Fibroblast of villous mesenchyme (primary cell): ENCODE results near the gene TSC22D1. TPM values are rescaled to one million over a fixed set of nuclear protein-coding genes. Genes with fewer than 3 reads are reported as not detected.

ENCODE experiments used
- DNase-seq: peaks from one replicate; pipeline ENCODE4 v3.0.0-alpha.2; 2010; ENCODE audit warnings: low read depth
- H3K4me3 ChIP-seq: 2 replicates; pipeline ENCODE4 v1.5.1; 2011; ENCODE audit warnings: low read depth, mild to moderate bottlenecking, low read length
- total RNA-seq: library from RNA; depleted of rRNA; stranded (reverse); fragments of >200 nt; gene quantifications from 2 replicates; pipeline ENCODE4 v1.2.3, GENCODE V29; 2012
- TF ChIP-seq, protein P1 (sequence below): IDR thresholded peaks from 2 replicates; pipeline ENCODE4 v1.5.1; 2012; ENCODE audit warnings: low read depth, mild to moderate bottlenecking, low read length; ENCODE audit not compliant: insufficient read depth

Gene TSC22D1
- total RNA-seq, 1 donor = 54.8 TPM

DNA sequence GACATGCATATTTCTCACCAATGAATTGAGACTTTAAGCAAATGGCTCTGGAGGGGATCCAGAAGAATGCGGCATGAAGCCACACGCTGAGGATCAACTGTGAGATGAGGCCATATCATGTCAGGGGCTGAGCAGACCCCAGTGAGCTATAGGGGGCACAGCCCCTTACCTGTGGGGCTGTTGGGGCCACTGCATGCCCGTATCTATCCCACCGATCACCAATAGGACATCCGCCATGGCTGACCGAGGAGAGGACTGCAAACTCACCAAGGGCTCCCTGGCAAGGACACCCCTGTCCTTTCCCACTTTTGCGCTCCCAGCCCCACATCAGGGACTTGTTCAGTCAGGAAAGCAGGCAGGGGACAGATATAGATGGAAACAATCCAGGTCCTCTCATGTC is 124.5 kb downstream of the TSC22D1 start:
- no peak for DNase-seq
- H3K4me3 ChIP-seq = no peak overlapping the region
- TF ChIP-seq, protein P1, sequence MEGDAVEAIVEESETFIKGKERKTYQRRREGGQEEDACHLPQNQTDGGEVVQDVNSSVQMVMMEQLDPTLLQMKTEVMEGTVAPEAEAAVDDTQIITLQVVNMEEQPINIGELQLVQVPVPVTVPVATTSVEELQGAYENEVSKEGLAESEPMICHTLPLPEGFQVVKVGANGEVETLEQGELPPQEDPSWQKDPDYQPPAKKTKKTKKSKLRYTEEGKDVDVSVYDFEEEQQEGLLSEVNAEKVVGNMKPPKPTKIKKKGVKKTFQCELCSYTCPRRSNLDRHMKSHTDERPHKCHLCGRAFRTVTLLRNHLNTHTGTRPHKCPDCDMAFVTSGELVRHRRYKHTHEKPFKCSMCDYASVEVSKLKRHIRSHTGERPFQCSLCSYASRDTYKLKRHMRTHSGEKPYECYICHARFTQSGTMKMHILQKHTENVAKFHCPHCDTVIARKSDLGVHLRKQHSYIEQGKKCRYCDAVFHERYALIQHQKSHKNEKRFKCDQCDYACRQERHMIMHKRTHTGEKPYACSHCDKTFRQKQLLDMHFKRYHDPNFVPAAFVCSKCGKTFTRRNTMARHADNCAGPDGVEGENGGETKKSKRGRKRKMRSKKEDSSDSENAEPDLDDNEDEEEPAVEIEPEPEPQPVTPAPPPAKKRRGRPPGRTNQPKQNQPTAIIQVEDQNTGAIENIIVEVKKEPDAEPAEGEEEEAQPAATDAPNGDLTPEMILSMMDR = no peak

DNA sequence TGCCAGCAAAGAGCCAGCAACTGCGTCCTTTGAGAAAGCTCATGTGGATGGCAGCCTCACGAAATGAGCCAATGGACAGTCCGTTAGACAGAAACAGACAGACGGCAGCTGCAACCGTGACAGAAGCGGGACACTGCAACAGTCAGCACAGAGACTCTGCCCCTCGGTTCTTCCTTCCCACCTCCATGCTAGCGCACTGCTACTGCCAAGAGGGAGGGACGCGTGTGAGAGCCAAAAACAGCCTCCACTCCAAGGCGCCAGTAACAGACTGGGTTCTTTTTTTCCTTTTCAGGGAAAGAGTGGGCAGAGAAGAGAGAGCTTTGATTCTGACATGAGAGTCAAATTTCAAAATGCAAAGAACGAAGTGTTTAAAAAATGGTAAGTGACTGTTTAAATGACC is 125.0 kb downstream of the TSC22D1 start:
- DNase-seq = no peak
- TF ChIP-seq, protein P1 = no peak
- no peak overlapping the region for H3K4me3 ChIP-seq

DNA sequence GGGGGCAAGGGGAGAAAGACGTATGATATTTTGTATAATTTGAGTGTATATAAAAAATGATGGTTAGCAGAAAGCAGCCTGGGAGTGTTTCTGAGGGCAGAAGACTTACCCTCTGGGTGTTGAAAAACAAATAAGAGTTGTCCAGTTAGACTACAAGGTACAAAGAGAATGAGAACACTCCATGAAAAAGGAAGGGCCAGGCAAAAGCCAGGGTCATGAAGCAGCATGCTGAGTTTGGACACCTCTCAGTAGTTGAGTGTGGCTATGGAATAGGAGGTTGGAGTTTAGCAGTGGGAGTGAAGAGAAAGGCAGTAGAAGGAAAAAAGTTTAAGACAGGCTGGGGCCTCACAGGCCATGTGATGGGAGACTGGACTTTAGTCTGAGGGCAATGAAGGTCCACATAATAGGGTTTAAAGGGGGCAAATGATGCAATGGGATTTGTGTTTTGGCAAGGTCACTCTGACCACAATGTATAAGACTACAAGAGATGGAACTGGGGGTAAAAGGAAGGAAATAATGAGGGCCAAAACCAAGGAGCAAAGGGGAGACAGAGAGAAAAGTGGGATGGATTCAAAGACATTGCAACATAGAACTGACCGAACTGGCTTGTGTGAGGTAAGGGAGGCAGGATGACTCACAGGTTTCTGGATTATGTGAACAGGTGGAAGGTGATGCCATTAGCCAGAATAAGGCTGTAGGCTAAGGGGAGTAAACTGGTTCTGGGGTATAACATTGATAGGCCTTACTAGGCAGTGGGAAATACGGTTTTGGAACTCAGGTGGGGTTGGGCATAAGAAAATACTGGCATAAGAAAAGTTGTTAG is 125.9 kb downstream of the TSC22D1 start:
- TF ChIP-seq, protein P1 = no peak
- DNase-seq = no peak
- H3K4me3 ChIP-seq = no peak overlapping the region

DNA sequence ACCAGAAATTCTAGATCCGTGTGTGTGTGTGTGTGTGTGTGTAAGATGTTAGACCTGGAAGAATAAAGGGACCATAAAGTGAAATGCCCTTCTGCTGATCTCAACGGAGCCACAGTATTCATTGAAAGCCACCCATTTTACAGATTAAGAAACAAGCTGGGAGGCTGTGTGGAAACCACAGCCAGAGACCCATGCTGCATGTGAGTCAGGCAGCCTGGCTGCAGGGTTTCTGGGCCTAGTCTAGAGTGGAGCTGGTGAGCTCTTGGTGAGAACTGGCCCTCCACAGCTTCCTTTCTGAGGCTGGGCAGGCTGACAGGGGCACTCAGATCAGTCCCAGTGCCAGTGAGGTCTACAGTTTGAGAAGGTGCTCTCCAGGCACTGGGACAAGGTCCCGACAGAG is 127.3 kb downstream of the TSC22D1 start:
- TF ChIP-seq, protein P1 = no peak
- no peak for DNase-seq
- H3K4me3 ChIP-seq = no peak overlapping the region

DNA sequence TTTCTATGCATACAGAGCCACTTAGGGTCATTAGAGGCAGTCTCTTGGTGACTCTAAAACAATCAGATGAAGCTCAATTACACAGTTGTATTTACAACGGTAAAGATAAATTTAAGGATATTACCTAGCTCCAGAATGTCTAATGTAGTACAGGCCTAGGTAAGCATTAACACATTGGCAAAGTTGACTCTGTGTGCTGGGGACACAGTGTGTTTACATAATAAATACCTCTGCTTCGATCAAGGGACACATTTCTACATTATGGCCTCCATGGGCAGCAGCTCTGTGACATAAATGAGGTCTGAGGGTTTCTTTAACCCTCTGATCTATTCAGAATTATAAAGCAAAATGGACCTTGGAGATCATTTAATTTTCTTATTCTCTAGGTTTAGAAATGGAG is 127.8 kb downstream of the TSC22D1 start:
- no peak overlapping the region for H3K4me3 ChIP-seq
- no peak for DNase-seq
- TF ChIP-seq, protein P1 = no peak

DNA sequence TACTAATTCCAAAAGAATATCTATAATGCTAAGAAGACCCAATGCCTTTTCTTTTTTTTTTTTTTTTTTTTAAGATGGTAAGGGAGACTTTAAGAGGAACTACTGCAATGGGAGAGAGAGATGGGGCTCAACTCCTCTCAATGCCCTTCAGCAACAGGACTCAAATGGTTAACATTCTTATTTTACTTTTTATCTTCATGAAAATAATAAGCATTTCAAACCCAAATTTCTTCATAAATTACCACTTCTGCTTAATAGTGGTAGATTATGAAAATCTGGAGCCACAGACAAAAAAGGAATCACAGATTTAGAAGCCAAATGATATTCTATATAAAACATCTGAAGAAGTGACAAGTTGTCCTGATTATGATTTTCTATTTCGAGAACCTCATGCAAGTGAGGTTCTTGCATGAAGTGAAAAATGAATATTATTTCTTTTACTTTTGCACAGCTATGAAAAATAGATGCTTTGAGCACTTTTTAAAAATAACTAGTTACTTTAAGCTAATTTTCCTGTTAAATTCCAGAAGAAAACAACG is 128.3 kb downstream of the TSC22D1 start:
- no peak overlapping the region for H3K4me3 ChIP-seq
- TF ChIP-seq, protein P1 = no peak
- DNase-seq = no peak
